NCI-H345 treated with DMSO at 0.1 percent for 48 hours (cell line): ENCODE data around the gene CAV1.
"Not testable (repeated sequence)": the region's sequence is repeated elsewhere in the genome, so short reads cannot be mapped to it uniquely, and the experiment has no call there.

ENCODE experiments used
- DNase-seq: peaks from one replicate; lab custom pipeline; 2025; ENCODE audit not compliant: unreplicated experiment; lab: John Stamatoyannopoulos, UW

The CAV1 gene, protein sequence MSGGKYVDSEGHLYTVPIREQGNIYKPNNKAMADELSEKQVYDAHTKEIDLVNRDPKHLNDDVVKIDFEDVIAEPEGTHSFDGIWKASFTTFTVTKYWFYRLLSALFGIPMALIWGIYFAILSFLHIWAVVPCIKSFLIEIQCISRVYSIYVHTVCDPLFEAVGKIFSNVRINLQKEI

GRCh38 chr7:116524609-116525297, at the start of gene CAV1:
Gene CAV1, plus strand, starts transcription at chr7:116525036. Its CDS starts 27 bp downstream, at chr7:116525063.
- DNase-seq, result peak; percentile 37

GRCh38 chr7:116477625-116478024, 47.2 kb upstream of the CAV1 start:
- DNase-seq, result no peak

- no peak for DNase-seq
These were observed 46.0 kb upstream of the CAV1 start for GRCh38 chr7:116478834-116479233.

DNA sequence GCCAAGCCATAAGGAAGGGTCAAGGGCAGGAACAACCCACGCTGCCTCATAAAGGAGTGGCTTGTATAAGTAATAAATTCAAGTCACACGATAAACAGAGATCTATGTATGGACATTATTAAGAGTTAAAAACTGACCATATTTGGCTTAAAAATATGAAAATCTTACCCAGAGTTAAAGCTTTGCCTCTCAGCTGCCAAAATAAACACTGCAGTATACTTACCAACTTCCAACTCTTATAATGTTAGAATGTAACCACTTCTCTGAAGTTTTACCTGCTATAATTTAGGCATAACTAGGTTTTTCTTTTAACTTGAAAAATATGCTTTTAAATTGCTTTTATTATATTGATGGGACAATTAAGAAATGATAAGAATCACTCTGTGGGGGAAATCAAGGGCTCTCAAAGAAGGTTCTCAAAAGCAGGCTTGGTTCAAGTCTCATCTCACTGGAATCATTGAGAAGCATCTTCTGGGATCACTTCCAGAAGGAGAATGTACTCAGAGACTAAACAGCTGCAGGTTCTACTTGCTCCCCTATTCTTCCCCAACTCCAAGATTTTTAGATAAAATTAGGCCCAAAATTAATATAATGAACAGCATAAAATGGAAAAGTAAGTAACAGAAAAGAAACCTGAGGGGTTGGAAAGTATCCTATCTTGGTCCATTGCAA, 41.4 kb upstream of the CAV1 start:
- no peak for DNase-seq

GRCh38 chr7:116484389-116484788, 40.4 kb upstream of the CAV1 start:
- DNase-seq, result not testable (repeated sequence)

DNA sequence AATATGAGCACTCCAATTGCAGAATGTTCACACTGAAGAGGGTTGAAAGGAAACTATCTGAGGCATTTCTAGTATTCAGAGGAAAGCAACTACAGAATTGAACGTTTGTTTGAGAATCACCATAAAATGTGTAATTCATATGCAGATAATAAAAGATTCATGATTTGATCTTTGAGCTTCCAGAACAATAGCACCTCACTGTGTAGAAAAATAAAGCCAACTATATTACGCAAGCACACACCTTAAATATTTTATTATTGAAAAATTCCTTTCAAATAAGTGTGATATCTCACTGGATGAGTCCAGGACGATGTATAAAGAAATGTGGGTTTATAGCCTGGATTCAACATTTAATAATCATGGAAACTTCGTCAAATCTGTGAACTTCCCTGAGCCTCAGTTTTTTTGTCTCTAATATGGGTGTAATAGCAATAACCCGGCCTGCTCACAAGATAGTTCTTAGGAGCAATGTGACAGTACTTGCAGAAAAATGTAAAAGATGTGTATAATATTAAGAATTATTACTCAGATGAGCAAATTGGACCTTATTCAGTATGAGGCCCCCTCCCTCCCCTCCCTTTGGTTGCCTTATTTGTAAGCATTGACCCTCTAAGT, 36.8 kb upstream of the CAV1 start:
- no peak for DNase-seq

DNA sequence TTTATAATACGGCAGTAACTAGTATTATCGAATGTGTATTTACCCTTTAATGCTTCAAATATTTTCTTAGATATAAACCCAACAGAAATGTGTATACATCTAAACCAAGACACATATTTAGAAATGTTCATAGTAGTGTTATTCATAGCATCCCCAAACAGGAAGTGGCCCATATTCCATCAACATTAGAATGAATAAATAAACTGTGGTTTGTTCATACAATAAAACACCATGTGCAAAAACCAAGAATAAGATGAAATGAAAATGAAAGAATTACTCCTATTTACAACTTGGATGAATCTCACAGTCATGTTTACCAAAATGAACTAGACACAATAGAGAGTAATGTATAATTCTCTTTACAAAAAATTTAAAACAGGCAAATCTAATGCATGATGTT, 34.5 kb upstream of the CAV1 start:
- no peak for DNase-seq

DNA sequence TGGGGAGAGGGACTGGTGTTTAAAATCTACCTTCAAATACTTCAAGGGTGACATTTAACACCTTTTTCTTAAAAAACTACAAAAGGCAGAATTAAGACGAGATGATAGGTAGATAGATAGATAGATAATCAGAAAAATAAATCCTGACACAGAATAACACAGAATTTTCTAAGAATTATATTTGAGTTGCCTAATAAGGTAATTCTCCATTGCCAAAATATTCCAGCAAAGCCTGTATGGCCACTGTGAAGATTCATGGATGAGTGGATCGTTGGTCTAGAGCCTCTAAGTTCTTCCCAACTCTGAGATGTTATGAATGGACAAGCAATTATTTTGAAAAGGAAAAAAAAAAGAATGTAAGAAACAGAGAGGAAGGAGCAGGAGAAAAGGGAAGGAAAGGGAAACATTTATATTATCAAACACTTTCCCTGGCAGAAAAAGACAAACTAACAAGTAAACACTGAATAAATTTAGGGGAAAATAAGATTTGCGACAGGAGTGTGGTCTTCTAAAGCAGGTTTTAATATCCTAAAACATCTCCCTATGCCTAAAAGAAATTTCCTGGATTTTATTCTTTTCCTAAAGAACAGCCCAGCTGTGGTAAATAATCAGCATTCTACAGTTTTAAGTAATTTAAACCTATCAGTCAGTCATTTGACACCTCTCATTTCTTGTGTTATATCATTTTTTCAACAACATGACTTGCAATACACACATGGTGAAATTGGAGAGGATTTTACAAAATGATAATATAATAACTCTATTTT, 32.8 kb upstream of the CAV1 start:
- no peak for DNase-seq

- DNase-seq, result no peak
These were observed 32.2 kb upstream of the CAV1 start for GRCh38 chr7:116492654-116493109.

- DNase-seq, result no peak
These were observed 31.4 kb upstream of the CAV1 start for GRCh38 chr7:116493449-116493848.

- DNase-seq, result no peak
These were observed 30.4 kb upstream of the CAV1 start for GRCh38 chr7:116494472-116494871.

DNA sequence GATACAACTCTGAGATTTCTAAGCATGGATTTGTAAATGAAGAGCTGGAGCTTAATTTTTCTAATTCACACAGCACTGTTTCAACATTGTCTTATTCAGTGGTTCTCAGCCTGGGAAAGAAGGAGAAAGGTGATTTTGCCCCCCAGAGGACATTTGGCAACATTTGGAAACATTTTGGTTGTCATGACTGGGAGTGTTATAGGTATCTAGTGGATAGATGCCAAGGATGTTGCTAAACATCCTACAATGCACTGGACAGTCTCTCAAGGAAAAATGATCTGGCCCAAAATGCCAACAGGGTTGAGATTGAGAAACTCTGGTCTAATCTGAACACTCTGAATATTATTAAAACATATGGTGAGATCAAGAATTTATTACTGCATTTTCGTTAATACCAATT, 29.1 kb upstream of the CAV1 start:
- no peak for DNase-seq

DNA sequence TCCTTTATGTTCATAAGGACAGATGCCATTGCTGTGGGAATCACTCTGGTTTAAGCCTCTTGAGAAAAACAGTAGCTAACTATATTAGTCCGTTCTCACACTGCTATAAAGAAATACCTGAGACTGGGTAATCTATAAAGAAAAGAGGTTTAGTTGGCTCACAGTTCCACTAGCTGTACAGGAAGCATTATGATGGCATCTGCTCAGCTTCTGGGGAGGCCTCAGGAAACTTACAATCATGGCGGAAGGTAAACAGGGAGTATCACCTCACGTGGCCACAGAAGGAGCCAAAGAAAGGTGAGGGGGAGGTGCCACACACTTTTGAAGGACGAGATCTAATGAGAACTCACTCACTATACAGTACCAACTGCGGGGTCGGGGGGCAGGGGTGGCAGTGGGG, 28.2 kb upstream of the CAV1 start:
- DNase-seq, result no peak

GRCh38 chr7:116497708-116498107, 27.1 kb upstream of the CAV1 start:
- DNase-seq, result no peak

GRCh38 chr7:116499168-116500077, 25.4 kb upstream of the CAV1 start, which contains the start of gene CAV2:
Gene CAV2, plus strand, starts transcription at chr7:116499738. Its CDS starts 44 bp downstream, at chr7:116499782.
- DNase-seq, result no peak

DNA sequence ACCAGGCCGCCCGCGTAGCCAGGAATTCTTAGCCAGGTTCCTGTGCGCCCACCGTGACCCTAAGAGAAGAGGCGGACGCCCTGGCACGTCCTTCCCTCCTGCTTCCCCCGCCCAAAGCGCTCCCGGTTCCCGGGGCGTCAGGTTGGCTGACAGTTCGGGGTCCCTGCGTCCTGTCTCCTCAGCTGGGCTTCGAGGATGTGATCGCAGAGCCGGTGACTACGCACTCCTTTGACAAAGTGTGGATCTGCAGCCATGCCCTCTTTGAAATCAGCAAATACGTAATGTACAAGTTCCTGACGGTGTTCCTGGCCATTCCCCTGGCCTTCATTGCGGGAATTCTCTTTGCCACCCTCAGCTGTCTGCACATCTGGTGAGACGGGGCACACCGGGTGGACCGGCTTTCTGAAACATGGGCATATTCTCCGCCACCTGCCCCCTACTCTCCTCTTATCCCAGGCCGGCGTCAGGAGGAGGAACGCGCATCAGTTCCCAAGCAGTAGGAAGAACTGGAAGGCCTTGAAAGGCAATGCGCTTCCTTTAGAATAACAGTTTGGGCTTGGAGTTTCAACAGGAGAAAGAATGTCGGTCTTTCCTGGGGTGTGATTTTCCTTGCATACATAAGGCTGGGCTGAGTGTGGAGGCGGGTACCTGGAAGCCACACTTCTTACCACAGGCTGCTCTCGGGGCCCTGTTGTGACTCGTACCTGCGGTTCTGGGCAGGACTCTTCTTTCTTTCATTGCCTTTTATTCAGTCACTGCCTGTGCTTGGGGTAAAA, 24.6 kb upstream of the CAV1 start:
- no peak for DNase-seq

DNA sequence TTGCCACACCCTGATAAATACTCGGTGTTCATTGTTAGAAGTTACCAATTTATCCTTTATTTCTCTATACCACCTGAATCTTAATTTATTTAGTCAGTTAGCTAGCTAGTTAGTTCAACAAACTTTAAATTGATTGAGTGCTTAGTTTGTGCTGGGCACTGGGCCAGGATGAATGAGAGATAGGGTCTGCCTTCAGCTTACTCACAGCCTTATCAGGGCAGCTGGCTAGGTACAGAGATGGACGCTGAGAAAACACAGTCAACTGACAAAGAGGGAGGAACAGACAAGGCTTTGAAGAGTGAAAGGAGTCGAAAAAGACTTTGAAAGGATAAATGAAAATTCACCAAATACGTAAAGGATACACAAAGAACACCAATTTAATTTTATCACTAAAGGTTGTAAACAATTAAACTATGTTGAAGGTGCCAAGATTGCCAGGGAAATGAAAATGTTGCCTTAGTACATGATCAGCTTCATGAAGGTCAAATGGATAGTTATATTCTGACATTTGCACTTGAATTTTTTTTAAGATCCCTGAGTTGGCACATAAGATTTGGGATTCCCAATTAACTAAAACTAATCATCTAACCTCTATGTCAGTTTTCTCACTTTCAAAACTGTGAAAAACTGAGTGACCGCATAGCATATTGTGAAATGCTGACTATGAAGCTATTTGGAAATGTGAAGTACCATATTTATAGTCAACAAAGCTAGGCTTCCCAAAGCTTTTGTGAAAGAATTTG, 23.2 kb upstream of the CAV1 start:
- no peak for DNase-seq
